Measurements from ENCODE around the gene SART1. TPM values are rescaled to one million over a fixed set of nuclear protein-coding genes. Genes with fewer than 3 reads are reported as not detected.
A peak's percentile ranks its signal among the peaks of the same experiment; 100 is the strongest.
"Not testable (repeated sequence)": the region's sequence is repeated elsewhere in the genome, so short reads cannot be mapped to it uniquely, and the experiment has no call there.

The SART1 gene
- total RNA-seq, 1 experiment from 2014 or later = 186 TPM

- Histone ChIP-seq H3K27me3 (replicated peaks) (no peaks in the 10 kb centered on the region), H3K9me3 (replicated peaks) (no peaks in the 10 kb centered on the region), H3K4me3 (no peak within 1 kb of the TSS), H3K4me1 (replicated peaks) (peaks cover 8% of the 10 kb centered on the region), H3K36me3 (no peaks in the 10 kb centered on the region), H3K27ac (no peak within 1 kb of the TSS)
- DNase-seq (ENCODE audit: low read depth in 1 of 2, low spot score in 2 of 2) = peak in 1 of 2 experiments; percentile 67
Observed at GRCh38 chr11:65945430-65945911, 16.1 kb upstream of the SART1 start, which contains the start of gene TSGA10IP. TSS of gene TSGA10IP (plus strand) at chr11:65945480. CDS start at chr11:65945676, 196 bp downstream.

DNA sequence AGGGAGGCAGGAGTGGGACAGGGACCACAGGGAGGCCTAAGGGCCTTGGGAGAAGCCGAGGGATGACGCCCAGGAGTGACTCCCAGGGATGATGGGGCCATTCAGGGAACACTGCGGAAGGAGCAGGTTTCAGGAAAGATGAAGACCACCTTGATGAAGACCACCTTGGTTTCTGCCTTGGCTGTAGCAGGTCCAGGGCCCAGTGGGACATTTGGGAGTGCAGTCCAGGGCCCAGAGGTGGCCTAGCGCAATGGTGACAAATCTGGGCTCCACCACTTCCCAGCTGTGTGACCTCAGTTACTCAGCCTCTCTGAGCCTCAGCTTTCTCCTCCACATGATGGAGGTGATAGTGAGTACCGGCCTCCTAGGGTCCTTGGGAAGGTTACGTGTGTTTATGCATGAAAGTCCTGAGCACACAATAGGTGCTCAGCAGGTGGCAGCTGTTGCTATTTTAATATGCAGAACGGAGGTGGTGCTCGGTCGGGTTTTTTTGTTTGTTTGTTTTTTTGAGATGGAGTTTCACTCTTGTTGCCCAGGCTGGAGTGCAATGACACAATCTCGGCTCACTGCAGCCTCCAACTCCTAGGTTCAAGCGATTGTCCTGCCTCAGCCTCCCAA lies 15.5 kb upstream of the SART1 start:
- Histone ChIP-seq H3K36me3 (no peaks in the 10 kb centered on the region), H3K4me3 (no peak overlapping the region), H3K4me1 (replicated peaks) (peaks cover 6% of the 10 kb centered on the region), H3K27ac (no peak overlapping the region), H3K9me3 (replicated peaks) (no peaks in the 10 kb centered on the region), H3K27me3 (replicated peaks) (0 out of 2 replicates have a peak, but pooled peaks cover under 1% of the 10 kb centered on the region)
- no peak for DNase-seq (ENCODE audit: low read depth in 1 of 2, low spot score in 2 of 2)

GRCh38 chr11:65946655-65947054 lies 14.9 kb upstream of the SART1 start:
- H3K9me3 ChIP-seq (replicated peaks) = no peaks in the 10 kb centered on the region
- H3K4me3 ChIP-seq = no peak overlapping the region
- no peaks in the 10 kb centered on the region for H3K36me3 ChIP-seq
- H3K27ac ChIP-seq = no peak overlapping the region
- H3K27me3 ChIP-seq (replicated peaks) = 0 out of 2 replicates have a peak, but pooled peaks cover 2% of the 10 kb centered on the region
- peaks cover under 1% of the 10 kb centered on the region for H3K4me1 ChIP-seq (replicated peaks)
- peak in 1 of 2 experiments; percentile 57 for DNase-seq (ENCODE audit: low read depth in 1 of 2, low spot score in 2 of 2)

- Histone ChIP-seq H3K4me3 (no peak overlapping the region), H3K27ac (no peak overlapping the region), H3K4me1 (replicated peaks) (no peaks in the 10 kb centered on the region), H3K9me3 (replicated peaks) (no peaks in the 10 kb centered on the region), H3K27me3 (replicated peaks) (0 out of 2 replicates have a peak, but pooled peaks cover 2% of the 10 kb centered on the region), H3K36me3 (no peaks in the 10 kb centered on the region)
- DNase-seq (ENCODE audit: low read depth in 1 of 2, low spot score in 2 of 2) = peak in 1 of 2 experiments; percentile 66
Observed at GRCh38 chr11:65947133-65947532, 14.4 kb upstream of the SART1 start.

GRCh38 chr11:65947603-65948125 lies 13.9 kb upstream of the SART1 start:
- Histone ChIP-seq H3K27ac (no peak overlapping the region), H3K4me1 (replicated peaks) (no peaks in the 10 kb centered on the region), H3K9me3 (replicated peaks) (no peaks in the 10 kb centered on the region), H3K27me3 (replicated peaks) (0 out of 2 replicates have a peak, but pooled peaks cover 2% of the 10 kb centered on the region), H3K4me3 (no peak overlapping the region), H3K36me3 (no peaks in the 10 kb centered on the region)
- peak in 1 of 2 experiments; percentile 61 for DNase-seq (ENCODE audit: low read depth in 1 of 2, low spot score in 2 of 2)

DNA sequence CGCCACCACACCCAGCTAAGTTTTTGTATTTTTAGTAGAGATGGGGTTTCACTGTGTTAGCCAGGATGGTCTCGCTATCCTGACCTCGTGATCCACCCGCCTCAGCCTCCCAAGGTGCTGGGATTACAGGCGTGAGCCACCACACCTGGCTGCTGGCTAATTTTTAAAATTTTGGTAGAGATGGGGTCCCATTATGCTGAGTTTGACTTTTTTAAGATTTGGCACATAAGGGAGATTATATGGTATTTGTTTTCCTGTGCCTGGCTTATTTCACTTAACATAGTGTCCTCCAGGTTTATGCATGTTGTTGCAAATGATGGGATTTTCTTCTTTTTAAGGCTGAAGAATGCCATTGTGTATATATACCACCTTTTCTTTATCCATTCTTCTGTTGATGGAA lies 10.8 kb upstream of the SART1 start:
- not testable (repeated sequence) for H3K9me3 ChIP-seq (replicated peaks); H3K36me3 ChIP-seq; H3K27me3 ChIP-seq (replicated peaks); DNase-seq (ENCODE audit: low read depth in 1 of 2, low spot score in 2 of 2); H3K4me1 ChIP-seq (replicated peaks); H3K4me3 ChIP-seq; H3K27ac ChIP-seq

- not testable (repeated sequence) for H3K4me3 ChIP-seq; H3K27me3 ChIP-seq (replicated peaks); DNase-seq (ENCODE audit: low read depth in 1 of 2, low spot score in 2 of 2); H3K27ac ChIP-seq; H3K4me1 ChIP-seq (replicated peaks); H3K9me3 ChIP-seq (replicated peaks); H3K36me3 ChIP-seq
Observed at GRCh38 chr11:65951641-65952040, 9.9 kb upstream of the SART1 start.

DNA sequence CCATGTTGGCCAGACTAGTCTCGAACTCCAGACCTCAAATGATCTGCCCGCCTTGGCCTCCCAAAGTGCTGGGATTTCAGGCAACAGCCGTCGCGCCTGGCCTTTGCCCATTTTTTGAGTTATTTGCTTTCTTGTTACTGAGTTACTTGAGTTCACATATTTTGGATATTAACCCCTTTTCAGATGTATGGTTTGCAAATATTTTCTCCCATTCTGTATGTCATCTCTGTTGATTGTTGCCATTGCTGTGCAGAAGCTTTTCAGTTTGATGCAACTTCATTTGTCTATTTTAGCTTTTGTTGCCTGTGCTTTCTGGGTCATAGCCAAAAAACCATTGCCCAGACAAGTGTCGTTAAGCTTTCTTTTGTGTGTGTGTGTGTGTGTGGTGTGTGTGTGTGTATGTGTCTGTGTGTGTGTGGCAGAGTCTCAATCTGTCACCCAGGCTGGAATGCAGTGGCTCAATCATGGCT lies 9.4 kb upstream of the SART1 start:
- H3K27me3 ChIP-seq (replicated peaks) = 0 out of 2 replicates have a peak, but pooled peaks cover 2% of the 10 kb centered on the region

GRCh38 chr11:65953471-65953870 lies 8.1 kb upstream of the SART1 start:
- Histone ChIP-seq H3K27me3 (replicated peaks) (0 out of 2 replicates have a peak, but pooled peaks cover 2% of the 10 kb centered on the region), H3K27ac (no peak overlapping the region), H3K4me3 (no peak overlapping the region), H3K9me3 (replicated peaks) (no peaks in the 10 kb centered on the region), H3K36me3 (no peaks in the 10 kb centered on the region), H3K4me1 (replicated peaks) (no peaks in the 10 kb centered on the region)
- DNase-seq (ENCODE audit: low read depth in 1 of 2, low spot score in 2 of 2) = no peak

More for the DNA sequence above, 9.4 kb upstream of the SART1 start:
- H3K4me3 ChIP-seq = no peak overlapping the region
- DNase-seq (ENCODE audit: low read depth in 1 of 2, low spot score in 2 of 2) = no peak
- H3K36me3 ChIP-seq = no peaks in the 10 kb centered on the region
- H3K27ac ChIP-seq = no peak overlapping the region
- H3K9me3 ChIP-seq (replicated peaks) = no peaks in the 10 kb centered on the region
- H3K4me1 ChIP-seq (replicated peaks) = no peaks in the 10 kb centered on the region

- H3K4me1 ChIP-seq (replicated peaks) = no peaks in the 10 kb centered on the region
- 0 out of 2 replicates have a peak, but pooled peaks cover 2% of the 10 kb centered on the region for H3K27me3 ChIP-seq (replicated peaks)
- no peaks in the 10 kb centered on the region for H3K36me3 ChIP-seq
- no peak for DNase-seq (ENCODE audit: low read depth in 1 of 2, low spot score in 2 of 2)
- H3K4me3 ChIP-seq = no peak overlapping the region
- no peaks in the 10 kb centered on the region for H3K9me3 ChIP-seq (replicated peaks)
- H3K27ac ChIP-seq = no peak overlapping the region
Observed at GRCh38 chr11:65954771-65955170, 6.8 kb upstream of the SART1 start.

- Histone ChIP-seq H3K9me3 (replicated peaks) (0 out of 2 replicates have a peak, but pooled peaks cover 3% of the 10 kb centered on the region), H3K36me3 (peaks cover 14% of the 10 kb centered on the region), H3K4me3 (no peak overlapping the region), H3K4me1 (replicated peaks) (peaks cover 15% of the 10 kb centered on the region), H3K27ac (no peak overlapping the region), H3K27me3 (replicated peaks) (no peaks in the 10 kb centered on the region)
- DNase-seq (ENCODE audit: low read depth in 1 of 2, low spot score in 2 of 2) = no peak
Observed at GRCh38 chr11:65958291-65958690, 3.2 kb upstream of the SART1 start.

- no peak overlapping the region for H3K27ac ChIP-seq
- H3K36me3 ChIP-seq = peaks cover 20% of the 10 kb centered on the region
- H3K4me3 ChIP-seq = no peak overlapping the region
- 0 out of 2 replicates have a peak, but pooled peaks cover 3% of the 10 kb centered on the region for H3K9me3 ChIP-seq (replicated peaks)
- H3K4me1 ChIP-seq (replicated peaks) = peaks cover 19% of the 10 kb centered on the region
- no peaks in the 10 kb centered on the region for H3K27me3 ChIP-seq (replicated peaks)
- DNase-seq (ENCODE audit: low read depth in 1 of 2, low spot score in 2 of 2) = no peak
Observed at GRCh38 chr11:65958774-65959420, 2.6 kb upstream of the SART1 start.

DNA sequence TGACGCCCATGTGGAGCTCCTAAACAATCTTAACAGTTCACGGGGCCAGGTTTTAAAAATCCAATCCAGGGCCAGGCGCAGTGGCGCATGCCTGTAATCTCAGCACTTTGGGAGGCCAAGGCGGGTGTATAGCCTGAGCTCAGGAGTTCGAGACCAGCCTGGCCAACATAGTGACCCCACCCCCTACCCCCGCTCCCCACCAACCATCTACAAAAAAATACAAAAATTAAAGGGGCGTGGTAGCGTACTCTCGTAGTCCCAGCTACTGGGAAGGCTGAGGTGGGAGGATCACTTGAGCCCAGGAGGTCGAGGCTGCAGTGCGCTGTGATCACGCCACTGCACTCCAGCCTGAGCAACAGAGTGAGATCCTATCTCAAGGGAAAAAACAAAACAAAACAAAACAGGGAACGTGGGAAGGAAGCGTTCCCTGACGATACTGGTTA lies 689 bp upstream of the SART1 start:
- no peak for DNase-seq (ENCODE audit: low read depth in 1 of 2, low spot score in 2 of 2)
- H3K27me3 ChIP-seq (replicated peaks) = no peaks in the 10 kb centered on the region
- peaks cover 40% of the 10 kb centered on the region for H3K36me3 ChIP-seq
- peaks cover 19% of the 10 kb centered on the region for H3K4me1 ChIP-seq (replicated peaks)
- 0 out of 2 replicates have a peak, but pooled peaks cover 3% of the 10 kb centered on the region for H3K9me3 ChIP-seq (replicated peaks)
- H3K4me3 ChIP-seq = peak overlapping the region; percentile 97
- H3K27ac ChIP-seq = peak overlapping the region; percentile 73
